T-helper 1 cell (primary cell): ENCODE data around the gene TEX12.
"Not testable (repeated sequence)": the region's sequence is repeated elsewhere in the genome, so short reads cannot be mapped to it uniquely, and the experiment has no call there.

ENCODE experiments used
- DNase-seq, 5 donors: peaks; one replicate each; pipeline ENCODE4 v3.0.0-alpha.2; 2012 to 2020

The TEX12 gene

GRCh38 chr11:112165049-112165448 is 2.1 kb upstream of the TEX12 start:
- DNase-seq: no peak

GRCh38 chr11:112166562-112166961 is 610 bp upstream of the TEX12 start:
- no peak for DNase-seq

- no peak for DNase-seq
These were observed 5.3 kb downstream of the TEX12 start for GRCh38 chr11:112172362-112172994.

GRCh38 chr11:112173152-112173551 is 6.0 kb downstream of the TEX12 start:
- no peak for DNase-seq

GRCh38 chr11:112174789-112175598 is 7.8 kb downstream of the TEX12 start, which contains the start of gene BCO2:
Gene BCO2, plus strand, starts transcription at chr11:112175512. Its CDS starts 90 bp downstream, at chr11:112175602.
- DNase-seq: peak in 4 of 5 donors; percentile 8 to 28 (median 12)

GRCh38 chr11:112175599-112175952 is 8.4 kb downstream of the TEX12 start:
- no peak for DNase-seq

DNA sequence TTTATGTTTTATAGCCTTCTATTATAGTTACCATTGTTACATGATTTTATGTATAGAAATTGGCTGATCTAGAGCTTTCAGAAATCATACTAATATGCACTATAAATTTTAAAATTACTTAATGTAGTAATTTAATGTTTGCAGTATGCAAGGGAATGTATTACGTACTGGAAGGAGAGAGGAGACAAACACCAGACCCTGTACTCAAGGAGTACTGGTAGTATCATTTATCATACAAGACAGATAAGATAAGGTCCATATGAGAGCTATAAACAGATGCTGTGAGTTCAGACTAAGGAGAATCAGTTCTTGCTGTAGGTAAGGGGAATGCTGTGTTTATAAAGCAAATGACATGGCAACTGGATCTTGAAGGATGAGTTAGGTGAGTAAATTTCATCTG is 8.9 kb downstream of the TEX12 start:
- no peak for DNase-seq

- no peak for DNase-seq
These were observed 10.4 kb downstream of the TEX12 start for GRCh38 chr11:112177589-112177988.

- DNase-seq: no peak
These were observed 11.3 kb downstream of the TEX12 start for GRCh38 chr11:112178428-112178827.

DNA sequence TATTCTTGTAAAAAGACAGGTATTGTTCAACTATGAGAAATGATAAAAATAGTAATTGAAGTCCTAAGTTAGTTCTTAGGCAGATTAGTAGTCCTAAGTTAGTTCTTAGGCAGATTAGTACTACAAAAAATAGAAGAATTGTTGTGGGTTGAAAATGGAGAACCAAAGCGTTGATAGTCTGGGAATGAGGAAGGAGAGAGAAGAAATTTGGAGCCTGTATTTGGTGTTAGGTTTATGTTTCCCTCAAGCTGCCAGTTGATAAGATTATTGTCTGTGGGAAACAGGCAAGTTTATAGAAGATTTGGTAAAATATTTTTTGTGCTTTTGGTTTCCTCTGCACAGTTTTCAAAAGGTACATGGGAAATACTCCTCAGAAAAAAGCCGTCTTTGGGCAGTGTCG is 11.8 kb downstream of the TEX12 start:
- no peak for DNase-seq

DNA sequence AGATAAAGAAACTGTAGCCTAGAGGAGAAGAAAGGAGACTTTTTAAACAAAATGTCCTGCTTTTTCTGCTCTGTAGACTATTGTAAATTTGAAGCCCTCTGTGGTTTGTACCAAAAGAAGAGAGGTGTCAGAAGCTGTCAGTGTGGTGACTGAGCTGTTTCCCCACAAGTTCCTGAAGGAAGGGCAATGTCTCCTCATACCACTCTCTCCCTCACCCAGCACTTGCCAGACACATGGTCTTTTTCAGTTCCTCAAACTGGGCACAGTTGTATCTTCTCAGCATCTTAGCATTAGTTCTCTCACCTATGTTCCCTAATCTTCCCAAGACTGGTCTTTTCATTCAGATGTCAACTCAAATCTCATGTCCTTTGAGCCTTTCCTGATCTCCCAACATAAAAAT is 12.4 kb downstream of the TEX12 start:
- no peak for DNase-seq

DNA sequence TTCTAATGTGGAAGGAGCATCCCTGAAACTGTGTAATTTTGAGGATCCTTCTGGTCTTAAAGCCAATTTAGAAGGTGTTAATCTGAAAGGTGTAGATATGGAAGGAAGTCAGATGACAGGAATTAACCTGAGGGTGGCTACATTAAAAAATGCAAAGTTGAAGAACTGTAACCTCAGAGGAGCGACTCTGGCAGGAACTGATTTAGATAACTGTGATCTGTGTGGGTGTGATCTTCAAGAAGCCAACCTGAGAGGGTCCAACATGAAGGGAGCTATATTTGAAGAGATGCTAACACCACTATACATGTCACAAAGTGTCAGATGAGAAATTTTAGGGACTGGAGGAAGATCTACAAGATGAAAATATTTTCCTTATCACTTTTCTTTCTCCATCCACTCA is 15.7 kb downstream of the TEX12 start:
- DNase-seq: no peak

GRCh38 chr11:112185883-112186282 is 18.7 kb downstream of the TEX12 start:
- no peak for DNase-seq

DNA sequence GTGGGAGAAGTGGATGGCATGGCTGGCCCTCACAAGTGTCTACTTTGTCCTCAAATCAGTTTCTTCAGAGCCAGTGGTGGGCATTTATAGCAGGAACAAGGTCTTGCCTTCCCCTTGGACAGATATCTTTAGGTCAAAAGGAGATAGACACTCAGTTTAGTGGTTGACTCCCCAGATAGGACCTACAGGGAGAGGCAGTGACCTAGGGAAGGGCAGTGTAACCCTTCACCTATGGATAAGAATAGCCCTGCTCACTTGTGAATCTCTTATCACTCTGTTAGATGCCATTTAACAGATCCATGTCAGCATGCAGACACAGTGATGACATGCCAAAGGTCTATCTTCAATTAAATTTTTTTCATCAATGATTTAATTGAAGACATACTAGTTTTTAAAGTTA is 19.1 kb downstream of the TEX12 start:
- no peak for DNase-seq

GRCh38 chr11:112195113-112195512 is 27.9 kb downstream of the TEX12 start:
- not testable (repeated sequence) for DNase-seq

DNA sequence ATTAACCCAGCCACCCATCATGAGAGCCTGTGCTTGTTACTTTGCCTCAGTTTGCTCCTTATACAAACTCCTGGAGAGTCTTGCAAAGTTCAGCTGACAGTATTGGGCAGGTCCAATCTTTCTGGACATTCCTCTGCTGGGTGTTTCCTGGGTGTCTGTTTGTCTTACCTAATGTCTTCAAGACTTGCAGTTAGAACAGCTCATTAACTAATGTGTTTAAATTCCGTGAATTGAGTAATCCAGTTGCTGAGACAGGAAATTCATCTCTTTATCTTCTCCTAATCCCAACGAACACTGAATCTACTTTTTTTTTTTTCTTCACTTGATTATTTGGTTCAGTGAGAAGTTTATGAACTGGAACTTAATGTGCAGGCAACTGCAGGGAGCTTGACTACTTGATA is 28.8 kb downstream of the TEX12 start:
- DNase-seq: no peak

- DNase-seq: no peak
These were observed 29.4 kb downstream of the TEX12 start for GRCh38 chr11:112196519-112197087.

DNA sequence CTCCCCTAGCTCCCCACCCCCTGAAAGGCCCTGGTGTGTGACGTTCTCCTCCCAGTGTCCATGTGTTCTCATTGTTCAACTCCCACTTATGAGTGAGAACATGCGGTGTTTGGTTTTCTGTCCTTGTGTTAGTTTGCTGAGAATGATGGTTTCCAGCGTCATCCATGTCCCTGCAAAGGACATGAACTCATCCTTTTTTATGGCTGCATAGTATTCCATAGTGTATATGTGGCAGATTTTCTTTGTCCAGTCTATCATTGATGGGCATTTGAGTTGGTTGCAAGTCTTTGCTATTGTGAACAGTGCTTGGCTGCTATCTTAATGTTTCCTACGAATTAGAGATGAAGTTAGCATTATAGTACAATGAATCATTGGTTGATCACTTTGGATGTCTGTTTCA is 31.9 kb downstream of the TEX12 start:
- not testable (repeated sequence) for DNase-seq

GRCh38 chr11:112200252-112200651 is 33.1 kb downstream of the TEX12 start:
- no peak for DNase-seq

- no peak for DNase-seq
These were observed 38.9 kb downstream of the TEX12 start for GRCh38 chr11:112206071-112206470.

DNA sequence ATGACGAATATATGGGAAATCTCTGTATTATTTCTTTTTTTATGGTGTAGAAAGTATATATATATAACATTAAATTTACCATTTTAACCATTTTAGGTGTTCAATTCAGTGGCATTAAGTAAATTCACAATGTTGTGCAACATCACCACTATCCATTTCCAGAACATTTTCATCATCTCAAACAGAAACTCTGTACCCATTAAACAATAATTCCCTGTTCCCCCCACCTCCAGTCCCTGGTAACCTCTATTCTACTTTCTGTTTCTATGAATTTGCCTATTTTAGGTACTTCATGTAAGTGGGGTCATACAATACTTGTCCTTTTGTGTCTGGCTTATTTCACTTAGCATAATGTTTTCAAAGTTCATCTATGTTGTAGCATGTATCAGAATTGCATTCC is 43.7 kb downstream of the TEX12 start:
- DNase-seq: no peak

DNA sequence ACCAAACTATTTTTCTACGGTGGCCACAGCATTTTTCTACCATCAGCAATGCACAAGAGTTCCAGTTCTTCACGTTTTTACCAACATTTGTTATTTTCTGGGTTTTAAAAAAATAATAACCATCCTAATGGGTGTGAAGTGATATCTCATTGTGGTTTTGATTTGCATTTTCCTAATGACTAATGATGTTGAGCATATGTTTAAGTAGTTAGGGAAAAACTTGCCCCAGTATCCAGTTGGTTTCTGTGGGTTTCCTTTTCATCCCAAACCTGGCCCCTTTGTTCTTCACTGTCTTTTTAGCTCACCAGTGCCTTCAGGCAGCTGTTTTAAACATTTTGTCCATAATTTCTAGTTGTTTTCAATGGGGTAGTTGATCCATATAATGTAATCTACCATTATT is 44.4 kb downstream of the TEX12 start:
- no peak for DNase-seq

DNA sequence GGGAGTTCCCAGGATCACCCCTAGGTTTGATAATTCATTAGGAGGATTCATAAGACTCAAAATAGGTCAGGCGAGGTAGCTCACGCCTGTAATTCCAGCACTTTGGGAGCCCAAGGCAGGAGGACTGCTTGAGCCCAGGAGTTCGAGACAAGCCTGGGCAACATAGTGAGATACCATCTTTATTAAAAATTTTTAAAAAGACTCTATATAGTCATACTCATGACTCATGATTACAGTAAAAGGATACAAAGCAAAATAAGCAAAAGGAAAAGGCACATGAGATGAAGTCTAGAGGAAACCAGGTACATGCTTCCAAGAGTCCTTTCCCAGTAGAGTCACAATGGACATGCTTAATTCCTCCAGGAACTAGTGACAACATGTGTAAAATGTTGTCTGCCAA is 45.1 kb downstream of the TEX12 start:
- DNase-seq: no peak

DNA sequence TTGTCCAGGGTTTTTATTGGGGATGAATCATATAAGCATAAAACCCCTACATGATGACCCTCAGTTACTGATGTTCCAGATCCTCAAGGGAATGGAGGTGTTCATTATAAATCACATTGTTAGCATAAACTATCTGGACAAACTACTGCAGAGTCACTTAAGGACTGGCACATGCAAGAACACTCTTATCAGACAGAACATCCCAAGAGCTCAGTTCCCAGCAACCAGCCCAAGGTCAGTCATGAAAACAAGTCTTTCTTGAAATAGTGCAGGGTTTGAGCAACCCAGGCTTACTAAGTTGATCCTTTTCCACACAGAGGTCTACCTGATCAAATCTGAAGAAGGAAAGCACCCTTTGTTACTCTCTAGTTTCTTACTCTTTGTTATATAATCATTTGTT is 45.5 kb downstream of the TEX12 start:
- no peak for DNase-seq
